DND-41 (cell line): ENCODE data around the gene ABLIM3.

Experiments
- CTCF ChIP-seq: IDR thresholded peaks from 2 replicates; pipeline ENCODE4 v1.5.1; 2012; ENCODE audit warnings: borderline replicate concordance, low read length, moderate library complexity, mild to moderate bottlenecking; ENCODE audit not compliant: poor library complexity, severe bottlenecking; ENCODE audit errors: extremely low read depth
- EZH2 ChIP-seq: IDR thresholded peaks from 3 replicates; pipeline ENCODE4 v1.6.1; 2012; ENCODE audit warnings: borderline replicate concordance, low read depth, mild to moderate bottlenecking, moderate library complexity, low read length, inconsistent platforms; ENCODE audit not compliant: severe bottlenecking

GRCh38 chr5:149177911-149178565, 36.7 kb downstream of the ABLIM3 start:
- no peak for TF ChIP-seq CTCF
- no peak for TF ChIP-seq EZH2
